Ovary (tissue), 9 donors: ENCODE data around the gene PLCB1. TPM values are rescaled to one million over a fixed set of nuclear protein-coding genes. Genes with fewer than 3 reads are reported as not detected.

Experiments used
- DNase-seq, 5 donors: peaks; one replicate each; pipeline ENCODE4 v3.0.0-alpha.2; 2019 to 2020
- H3K27ac ChIP-seq, 2 donors: fragments of 200-600 bp; one replicate each; pipeline versions ENCODE4 v1.5.1 to v1.8.0; 2019 to 2022
- H3K27me3 ChIP-seq: fragments of 200-600 bp; one replicate; pipeline ENCODE4 v1.8.0; 2022
- H3K36me3 ChIP-seq: fragments of 200-600 bp; sonication (generic); one replicate; pipeline ENCODE4 v1.5.1; 2019
- H3K4me1 ChIP-seq: one replicate; pipeline ENCODE4 v1.8.1; 2013; ENCODE audit warnings: mild to moderate bottlenecking, moderate library complexity; ENCODE audit not compliant: insufficient read depth
- H3K4me3 ChIP-seq: fragments of 200-600 bp; sonication (generic); one replicate; pipeline ENCODE4 v1.5.1; 2017
- H3K9me3 ChIP-seq, 2 donors: fragments of 200-600 bp in 1 of 2; sonication (generic) in 1 of 2; one replicate each; pipeline versions ENCODE4 v1.5.1 to v1.8.1; 2013 to 2019; ENCODE audit warnings: mild to moderate bottlenecking in 1 of 2, moderate library complexity in 1 of 2
- EP300 ChIP-seq: sonication (generic); formaldehyde crosslinking; IDR thresholded peaks from one replicate; pipeline ENCODE4 v1.6.1; 2017; ENCODE audit warnings: antibody characterized with exemption
- POLR2A ChIP-seq: fragments of 450-650 bp; IDR thresholded peaks from one replicate; pipeline ENCODE4 v1.6.1; 2017; ENCODE audit warnings: antibody characterized with exemption, mild to moderate bottlenecking, moderate library complexity
- WGBS, 3 donors: extraction: QIAGEN DNeasy Blood & Tissue Kit in 1 of 3; methylation state at CpG; one replicate each; pipeline versions ENCODE4 v1.1.5 to v1.1.7; 2013 to 2017; 5-methylcytosine and 5-hydroxymethylcytosine counted together
- intact Hi-C, 4 donors: fragments of 100-400 bp; cut with DNase I; formaldehyde crosslinking; loops; one replicate each; pipeline versions ENCODE4 v1.11.0 to v1.15.1; 2022 to 2023
- polyA plus RNA-seq, 2 donors: library from polyadenylated mRNA; stranded (reverse); fragments of 200-250 nt in 1 of 2; fragments of 350-450 nt in 1 of 2; fragmentation: Illumina TruSeq in 1 of 2; extraction: RNeasy Lipid Tissue Mini Kit (QIAGEN cat#74804) in 1 of 2; gene quantifications; one replicate each; pipeline ENCODE4 v1.2.3, GENCODE V29; 2013 to 2014
- total RNA-seq, 7 donors: library from RNA; depleted of rRNA in 2 of 7; stranded (reverse); fragments of >200 nt in 2 of 7; fragmentation: NEBNext Ultra II Directional in 3 of 7; extraction: Animal tissue kit (Norgen Biotek cat#: 25700) in 3 of 7; gene quantifications; one replicate each; pipeline versions ENCODE4 v1.1.0 to v1.2.4, GENCODE V29; 2016 to 2023
- TF ChIP-seq, protein P1 (sequence below), 3 donors: fragments of 450-650 bp in 2 of 3; fragments of 200-600 bp in 1 of 3; IDR thresholded peaks; one replicate each; pipeline versions ENCODE4 v1.5.1 to v1.8.0; 2016 to 2022; ENCODE audit warnings: antibody characterized with exemption in 3 of 3, mild to moderate bottlenecking in 1 of 3
- donor health status: DM: no; HTN: no; CAD: no; lungs with moderate emphysema.
- donor health status: DM: no; HTN: no; CAD: no.
- donor health status: Bipolar disorder and iron deficiency.
- donor health status: DM: yes; HTN: yes; CAD: no.
- donor health status: DM: no; HTN: no; CAD: no.
- donor health status: DM: yes; HTN: yes; CAD: no.

Gene PLCB1
- total and polyA plus RNA-seq, 9 donors, result 2.9 to 29.5 (median 9.0) TPM

DNA sequence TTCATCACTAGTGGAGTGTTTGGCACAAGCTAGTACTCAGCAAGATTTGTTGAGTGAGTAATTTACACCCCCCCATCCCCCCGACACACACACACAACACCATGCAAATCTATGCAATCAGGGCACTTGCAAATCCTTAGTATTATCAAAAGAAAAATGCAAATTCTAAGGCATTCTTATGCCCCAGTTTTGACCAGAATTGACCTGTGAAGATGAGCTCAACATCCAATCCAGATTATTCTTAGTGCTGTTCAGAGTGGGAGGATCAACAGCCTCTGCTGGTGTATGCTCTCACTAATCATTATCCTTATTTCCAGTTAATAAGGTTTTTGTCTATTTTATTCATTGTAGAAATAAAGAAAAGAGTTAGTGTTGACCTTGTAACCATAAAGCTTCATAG lies 185.4 kb downstream of the PLCB1 start:
- intact Hi-C loops, result no loop called here
- no peak for DNase-seq
- Histone ChIP-seq H3K4me3 (no peak overlapping the region), H3K36me3 (no peaks in the 10 kb centered on the region), H3K27ac (no peak overlapping the region), H3K27me3 (no peaks in the 10 kb centered on the region), H3K9me3 (no peaks in the 10 kb centered on the region), H3K4me1 (no peaks in the 10 kb centered on the region)
- TF ChIP-seq, protein P1, sequence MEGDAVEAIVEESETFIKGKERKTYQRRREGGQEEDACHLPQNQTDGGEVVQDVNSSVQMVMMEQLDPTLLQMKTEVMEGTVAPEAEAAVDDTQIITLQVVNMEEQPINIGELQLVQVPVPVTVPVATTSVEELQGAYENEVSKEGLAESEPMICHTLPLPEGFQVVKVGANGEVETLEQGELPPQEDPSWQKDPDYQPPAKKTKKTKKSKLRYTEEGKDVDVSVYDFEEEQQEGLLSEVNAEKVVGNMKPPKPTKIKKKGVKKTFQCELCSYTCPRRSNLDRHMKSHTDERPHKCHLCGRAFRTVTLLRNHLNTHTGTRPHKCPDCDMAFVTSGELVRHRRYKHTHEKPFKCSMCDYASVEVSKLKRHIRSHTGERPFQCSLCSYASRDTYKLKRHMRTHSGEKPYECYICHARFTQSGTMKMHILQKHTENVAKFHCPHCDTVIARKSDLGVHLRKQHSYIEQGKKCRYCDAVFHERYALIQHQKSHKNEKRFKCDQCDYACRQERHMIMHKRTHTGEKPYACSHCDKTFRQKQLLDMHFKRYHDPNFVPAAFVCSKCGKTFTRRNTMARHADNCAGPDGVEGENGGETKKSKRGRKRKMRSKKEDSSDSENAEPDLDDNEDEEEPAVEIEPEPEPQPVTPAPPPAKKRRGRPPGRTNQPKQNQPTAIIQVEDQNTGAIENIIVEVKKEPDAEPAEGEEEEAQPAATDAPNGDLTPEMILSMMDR (IDR thresholded peaks at IDR 0.05), result no peak
- no peak for TF ChIP-seq EP300
- no peak for TF ChIP-seq POLR2A
- WGBS, 3 donors, result 87 to 100% (median 96%) methylated on average over 1 of the region's 1 CpG

DNA sequence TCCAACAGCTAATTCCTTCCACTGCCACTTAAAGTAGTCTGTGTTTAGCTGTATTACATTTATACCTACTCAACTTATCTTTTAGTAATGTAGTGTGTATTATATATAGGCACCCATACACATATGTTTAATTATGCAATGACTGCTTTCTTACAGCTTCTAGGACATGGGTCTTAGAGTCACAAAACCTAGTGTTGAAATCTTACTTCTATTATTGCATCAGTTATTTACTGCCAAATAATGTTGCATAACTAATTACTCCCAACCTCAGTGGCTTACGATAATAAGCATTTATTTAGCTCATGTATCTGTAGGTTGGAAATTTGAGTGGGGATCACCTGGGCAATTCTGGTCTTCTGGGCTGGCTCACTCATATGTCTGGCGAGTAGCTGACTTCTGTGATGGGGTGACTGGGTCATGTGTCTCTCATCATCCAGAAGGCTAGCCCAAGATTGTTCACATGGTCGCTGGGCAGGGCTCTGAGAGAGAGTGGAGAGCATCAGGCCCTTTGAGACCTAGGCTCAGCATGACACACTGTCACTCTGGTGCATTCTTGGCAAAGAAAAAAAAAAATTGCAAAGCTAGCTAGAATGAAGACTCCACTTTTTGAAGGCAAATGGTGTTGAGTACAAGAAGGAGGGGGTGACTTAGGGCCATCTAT lies 187.0 kb downstream of the PLCB1 start:
- no peak overlapping the region for H3K27ac ChIP-seq
- H3K36me3 ChIP-seq, result no peaks in the 10 kb centered on the region
- no peaks in the 10 kb centered on the region for H3K4me1 ChIP-seq
- no peak for DNase-seq
- no peaks in the 10 kb centered on the region for H3K27me3 ChIP-seq
- WGBS, 3 donors, result 88 to 97% (median 96%) methylated on average over 3 of the region's 3 CpGs
- intact Hi-C loops, result loop anchor here in 1 of 4 donors (1.0 kb wide), 1 partner anchor 20 kb away; no protein-coding TSS in a partner anchor
- H3K9me3 ChIP-seq, result no peaks in the 10 kb centered on the region
- TF ChIP-seq, protein P1 (IDR thresholded peaks at IDR 0.05), result no peak
- TF ChIP-seq EP300 (no peak), POLR2A (no peak)
- H3K4me3 ChIP-seq, result no peak overlapping the region

DNA sequence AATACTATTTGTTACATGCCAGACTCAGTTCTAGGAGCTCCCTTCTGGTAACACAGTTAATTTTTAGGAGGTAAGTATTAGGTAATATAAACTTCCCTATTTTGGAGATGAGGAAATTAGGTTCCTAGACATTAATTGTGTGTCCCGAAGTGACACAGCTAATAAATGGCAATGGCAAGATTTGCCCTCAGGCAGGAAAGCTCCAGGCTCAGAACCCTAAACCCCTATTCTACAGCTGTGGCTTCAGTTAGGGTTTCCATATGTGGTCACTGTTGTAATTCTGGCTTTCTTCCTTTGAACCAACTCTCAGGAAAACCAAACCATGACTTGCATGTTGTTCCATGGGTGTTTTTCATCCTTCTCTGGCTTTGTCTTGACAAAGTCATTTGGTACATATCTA lies 188.2 kb downstream of the PLCB1 start:
- WGBS, 3 donors, result 88 to 95% (median 92%) methylated on average over 1 of the region's 1 CpG
- H3K4me3 ChIP-seq, result no peak overlapping the region
- no peak overlapping the region for H3K27ac ChIP-seq
- DNase-seq, result no peak
- H3K4me1 ChIP-seq, result no peaks in the 10 kb centered on the region
- H3K9me3 ChIP-seq, result no peaks in the 10 kb centered on the region
- intact Hi-C loops, result no loop called here
- H3K27me3 ChIP-seq, result no peaks in the 10 kb centered on the region
- no peak for TF ChIP-seq EP300
- TF ChIP-seq, protein P1 (IDR thresholded peaks at IDR 0.05), result no peak
- TF ChIP-seq POLR2A, result no peak
- H3K36me3 ChIP-seq, result no peaks in the 10 kb centered on the region

DNA sequence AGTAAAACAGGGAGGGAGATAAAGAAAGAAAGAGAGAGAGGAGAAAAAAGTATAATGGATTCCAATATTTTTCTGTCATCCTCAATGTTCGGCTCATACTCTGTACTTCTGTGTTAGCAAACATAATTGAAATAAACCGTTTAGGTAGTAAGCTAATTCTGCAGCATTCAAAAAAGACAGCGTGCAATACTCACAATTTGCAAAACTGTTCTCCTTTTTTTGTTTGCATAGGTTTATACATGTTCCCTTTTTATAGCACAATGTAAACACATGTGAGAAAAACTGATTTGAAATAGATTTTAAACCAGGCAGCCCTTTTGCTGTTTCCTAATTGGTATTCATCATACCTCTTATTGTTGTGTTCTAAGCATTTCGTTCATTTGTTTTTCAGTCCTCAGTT lies 188.9 kb downstream of the PLCB1 start:
- no peak overlapping the region for H3K27ac ChIP-seq
- 91 to 95% (median 94%) methylated on average over 4 of the region's 4 CpGs for WGBS, 3 donors
- no peak for DNase-seq
- no peaks in the 10 kb centered on the region for H3K9me3 ChIP-seq
- no peak overlapping the region for H3K4me3 ChIP-seq
- H3K4me1 ChIP-seq, result no peaks in the 10 kb centered on the region
- intact Hi-C loops, result no loop called here
- H3K36me3 ChIP-seq, result no peaks in the 10 kb centered on the region
- TF ChIP-seq, protein P1 (IDR thresholded peaks at IDR 0.05), result no peak
- no peak for TF ChIP-seq POLR2A
- H3K27me3 ChIP-seq, result no peaks in the 10 kb centered on the region
